Omental fat pad (tissue), 4 donors: ENCODE measurements around the gene KCNH8. TPM values are rescaled to one million over a fixed set of nuclear protein-coding genes. Genes with fewer than 3 reads are reported as not detected.

Source experiments
- ATAC-seq: fragments of 150-250 bp; one replicate; pipeline ENCODE4 v1.9.1; 2016; ENCODE audit warnings: mild to moderate bottlenecking, moderate library complexity; ENCODE audit not compliant: low FRiP score
- DNase-seq: peaks from one replicate; pipeline ENCODE4 v3.0.0-alpha.2; 2019; ENCODE audit warnings: low spot score
- CTCF ChIP-seq, 3 donors: fragments of 450-650 bp; IDR thresholded peaks; one replicate each; pipeline ENCODE4 v1.5.1; 2016 to 2017; ENCODE audit warnings: antibody characterized with exemption in 3 of 3, mild to moderate bottlenecking in 3 of 3, moderate library complexity in 2 of 3
- total RNA-seq, 4 donors: library from RNA; depleted of rRNA; stranded (reverse); fragments of >200 nt; gene quantifications; one replicate each; pipeline ENCODE4 v1.1.0, GENCODE V29; 2016

KCNH8 gene
- total RNA-seq, 4 donors from 2014 or later = 0.09 TPM; not detected in 3

- no peak for ATAC-seq
- no peak for TF ChIP-seq CTCF (IDR thresholded peaks at IDR 0.05)
- DNase-seq = no peak
Measured at GRCh38 chr3:19348941-19349564, 200.7 kb downstream of the KCNH8 start.

- DNase-seq (no peak), ATAC-seq (no peak)
- TF ChIP-seq CTCF (IDR thresholded peaks at IDR 0.05) = no peak
Measured at GRCh38 chr3:19357947-19358346, 209.6 kb downstream of the KCNH8 start.

DNA sequence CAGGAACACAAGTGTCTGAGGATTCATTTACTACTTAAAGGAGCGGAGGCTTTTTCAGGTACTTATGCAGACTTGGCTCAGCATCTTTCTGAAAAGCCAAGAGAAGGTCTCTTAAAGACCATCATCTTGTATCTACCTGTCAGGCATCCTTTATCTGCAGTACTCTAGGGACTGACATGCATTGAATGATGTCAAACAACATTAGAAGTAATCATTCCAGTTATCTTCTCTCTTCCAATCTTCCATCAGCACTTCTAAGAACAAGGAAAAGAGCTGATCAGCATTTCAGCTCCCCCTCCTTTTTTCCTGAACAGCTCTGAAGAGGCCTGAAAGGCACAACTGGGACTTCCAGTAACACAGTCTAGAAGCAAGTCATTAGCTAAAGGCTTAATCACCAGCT lies 214.8 kb downstream of the KCNH8 start:
- no peak for ATAC-seq
- TF ChIP-seq CTCF (IDR thresholded peaks at IDR 0.05) = no peak
- DNase-seq = no peak

DNA sequence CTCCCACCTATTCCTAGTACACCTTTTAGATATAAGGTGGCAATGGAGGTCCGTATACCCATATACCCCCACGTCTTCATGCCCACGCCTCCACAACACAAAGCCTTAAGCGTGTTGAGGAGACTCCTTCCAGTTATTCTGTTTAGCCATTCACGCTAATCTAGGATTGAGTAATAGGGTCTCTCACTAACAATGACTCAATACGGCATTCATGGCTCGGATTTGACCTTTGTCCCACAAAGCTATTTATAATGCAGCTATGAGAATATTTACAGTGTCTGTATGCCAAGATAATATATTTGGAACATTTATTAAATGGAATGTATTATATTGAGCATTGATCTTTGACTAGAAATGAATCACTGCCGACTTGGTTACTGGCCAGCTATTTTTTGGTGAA lies 215.8 kb downstream of the KCNH8 start:
- DNase-seq = no peak
- ATAC-seq = no peak

GRCh38 chr3:19365471-19365870 lies 217.2 kb downstream of the KCNH8 start:
- no peak for ATAC-seq
- no peak for DNase-seq
- TF ChIP-seq CTCF (IDR thresholded peaks at IDR 0.05) = no peak

More for the DNA sequence above, 215.8 kb downstream of the KCNH8 start:
- no peak for TF ChIP-seq CTCF (IDR thresholded peaks at IDR 0.05)

DNA sequence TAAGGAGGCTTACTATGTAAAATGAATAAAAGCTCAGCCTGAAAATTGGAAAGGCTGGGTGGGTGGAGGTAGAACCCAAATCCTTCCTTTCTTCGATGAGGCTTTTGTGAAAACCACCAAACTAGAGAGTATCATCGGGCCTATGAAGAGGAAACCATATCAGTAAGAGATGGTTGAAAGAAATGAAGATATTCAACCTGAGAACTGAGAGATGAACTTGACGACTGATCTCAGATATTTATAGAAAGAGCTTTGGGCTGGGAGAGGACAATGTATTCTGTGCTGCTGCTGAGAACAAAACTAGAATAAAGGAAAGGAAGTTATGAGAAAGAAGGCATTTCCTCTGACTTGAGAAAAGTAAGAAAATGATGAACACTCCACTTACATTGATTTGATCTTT lies 236.6 kb downstream of the KCNH8 start:
- no peak for ATAC-seq
- TF ChIP-seq CTCF (IDR thresholded peaks at IDR 0.05) = no peak
- DNase-seq = no peak

- TF ChIP-seq CTCF (IDR thresholded peaks at IDR 0.05) = no peak
- DNase-seq (no peak), ATAC-seq (no peak)
Measured at GRCh38 chr3:19392150-19392549, 243.8 kb downstream of the KCNH8 start.
